GM12801 (cell line): Measurements from ENCODE around the gene RHBDL1.

Experiments
- CTCF ChIP-seq: IDR thresholded peaks from one replicate; pipeline ENCODE4 v1.5.1; 2011; ENCODE audit warnings: control low read depth; ENCODE audit not compliant: insufficient read length; ENCODE audit errors: extremely low read depth

RHBDL1 gene

GRCh38 chr16:715477-716199, 40.2 kb downstream of the RHBDL1 start:
- no peak for TF ChIP-seq CTCF

GRCh38 chr16:716200-716568, 40.7 kb downstream of the RHBDL1 start:
- no peak for TF ChIP-seq CTCF

- TF ChIP-seq CTCF = no peak
These were observed 41.4 kb downstream of the RHBDL1 start for GRCh38 chr16:716768-717325.

- TF ChIP-seq CTCF = no peak
These were observed 42.2 kb downstream of the RHBDL1 start for GRCh38 chr16:717450-718245.

- no peak for TF ChIP-seq CTCF
These were observed 42.9 kb downstream of the RHBDL1 start for GRCh38 chr16:718389-718788.

GRCh38 chr16:718922-719321, 43.5 kb downstream of the RHBDL1 start:
- no peak for TF ChIP-seq CTCF

- no peak for TF ChIP-seq CTCF
These were observed 44.5 kb downstream of the RHBDL1 start for GRCh38 chr16:719815-720446.
